A549 treated with dexamethasone at 1 μM for 4 hours (cell line): ENCODE measurements around the gene ATP5MK. TPM values are rescaled to one million over a fixed set of nuclear protein-coding genes. Genes with fewer than 3 reads are reported as not detected.

Experiments used
- total RNA-seq: library from RNA; stranded (reverse); fragments of 200-300 nt; extraction: Qiagen RNA extraction; gene quantifications from 5 replicates; pipeline ENCODE4 v1.2.3, GENCODE V29; 2022

ATP5MK gene
- 451 to 571 TPM (median 503 TPM) in 5 replicates for total RNA-seq

GRCh38 chr10:103396067-103396788 lies at the start of gene ATP5MK, which contains the start of gene PDCD11:
TSS of gene ATP5MK (minus strand) at chr10:103396475. CDS start at chr10:103392457, 4,018 bp downstream.
TSS of gene PDCD11 (plus strand) at chr10:103396626. CDS start at chr10:103398427, 1,801 bp downstream.

GRCh38 chr10:103367782-103368518 lies 28.3 kb downstream of the ATP5MK start, which contains the start of gene TAF5:
TSS of gene TAF5 (plus strand) at chr10:103367976. CDS start at chr10:103367990, 14 bp downstream.

GRCh38 chr10:103350517-103351260 lies 45.6 kb downstream of the ATP5MK start, which contains the start of gene PCGF6:
TSS of gene PCGF6 (minus strand) at chr10:103351140. CDS start at chr10:103351066, 74 bp downstream.

Other genes starting within 250 kb of the ATP5MK start
- gene NT5C2, start 203.2 kb downstream of the ATP5MK start, total RNA-seq = 67.0 to 80.0 TPM (median 71.9 TPM) in 5 replicates
- 0.05 TPM in 2 of 5 replicates, not detected in the others for gene RPEL1, start 150.6 kb downstream of the ATP5MK start, total RNA-seq
- gene INA, start 119.3 kb downstream of the ATP5MK start, total RNA-seq = 15.0 to 25.3 TPM (median 19.0 TPM) in 5 replicates
- 9.8 to 11.4 TPM (median 10.9 TPM) in 5 replicates for gene PCGF6, start 45.3 kb downstream of the ATP5MK start, total RNA-seq
- gene TAF5, start 28.5 kb downstream of the ATP5MK start, total RNA-seq = 2.3 to 3.6 TPM (median 3.2 TPM) in 5 replicates
- gene PDCD11, start 151 bp upstream of the ATP5MK start, total RNA-seq = 32.9 to 42.0 TPM (median 39.9 TPM) in 5 replicates
- 3.6 to 5.7 TPM (median 4.9 TPM) in 5 replicates for gene CALHM2, start 55.9 kb upstream of the ATP5MK start, total RNA-seq
- not detected in 5 replicates for gene CALHM1, start 62.4 kb upstream of the ATP5MK start, total RNA-seq
- gene CALHM3, start 82.8 kb upstream of the ATP5MK start, total RNA-seq = 0.22 to 0.42 TPM (median 0.31 TPM) in 5 replicates
- gene NEURL1, start 97.2 kb upstream of the ATP5MK start, total RNA-seq = 0.55 to 0.88 TPM (median 0.73 TPM) in 5 replicates